Hepatocyte (in vitro differentiated cells): ENCODE data around the gene CALD1. TPM values are rescaled to one million over a fixed set of nuclear protein-coding genes. Genes with fewer than 3 reads are reported as not detected.

Experiments
- DNase-seq: peaks from one replicate; pipeline ENCODE4 v3.0.0-alpha.2; 2016; ENCODE audit warnings: low spot score
- H2AFZ ChIP-seq: fragments of 200-600 bp; sonication (generic); 2 replicates; pipeline ENCODE4 v1.6.0; 2016; ENCODE audit warnings: antibody characterized with exemption, mild to moderate bottlenecking
- H3K27ac ChIP-seq: fragments of 200-600 bp; sonication (generic); 2 replicates; pipeline ENCODE4 v1.5.1; 2016; ENCODE audit warnings: mild to moderate bottlenecking
- H3K27me3 ChIP-seq: fragments of 200-600 bp; sonication (generic); 2 replicates; pipeline ENCODE4 v1.6.1; 2016
- H3K36me3 ChIP-seq: fragments of 200-600 bp; sonication (generic); replicated peaks from 2 replicates; pipeline ENCODE4 v1.5.1; 2016; ENCODE audit warnings: low read depth; ENCODE audit not compliant: insufficient read depth
- H3K4me1 ChIP-seq: fragments of 200-600 bp; sonication (generic); 2 replicates; pipeline ENCODE4 v1.5.1; 2016; ENCODE audit warnings: mild to moderate bottlenecking, moderate library complexity; ENCODE audit not compliant: insufficient read depth
- H3K4me2 ChIP-seq: fragments of 200-600 bp; sonication (generic); 2 replicates; pipeline ENCODE4 v1.6.0; 2016
- H3K4me3 ChIP-seq: fragments of 200-600 bp; sonication (generic); 2 replicates; pipeline ENCODE4 v1.5.1; 2016; ENCODE audit warnings: mild to moderate bottlenecking
- H3K79me2 ChIP-seq: fragments of 200-600 bp; sonication (generic); 2 replicates; pipeline ENCODE4 v1.6.0; 2017; ENCODE audit warnings: mild to moderate bottlenecking
- H3K9me2 ChIP-seq: fragments of 200-600 bp; sonication (generic); replicated peaks from 2 replicates; pipeline ENCODE4 v1.6.0; 2017; ENCODE audit warnings: mild to moderate bottlenecking; ENCODE audit not compliant: insufficient read depth
- H3K9me3 ChIP-seq: fragments of 200-600 bp; sonication (generic); 2 replicates; pipeline ENCODE4 v1.5.1; 2016; ENCODE audit warnings: low read depth, mild to moderate bottlenecking
- H4K20me1 ChIP-seq: fragments of 200-600 bp; sonication (generic); 2 replicates; pipeline ENCODE4 v1.6.0; 2016; ENCODE audit warnings: mild to moderate bottlenecking; ENCODE audit not compliant: insufficient read depth, poor library complexity, severe bottlenecking
- EZH2 ChIP-seq: fragments of 200-600 bp; sonication (generic); IDR thresholded peaks from 2 replicates; pipeline ENCODE4 v1.6.1; 2016; ENCODE audit warnings: antibody characterized with exemption, mild to moderate bottlenecking, borderline replicate concordance
- EZH2phosphoT487 ChIP-seq: fragments of 200-600 bp; sonication (generic); IDR thresholded peaks from one replicate; pipeline ENCODE4 v1.6.1; 2018; ENCODE audit warnings: antibody characterized with exemption, mild to moderate bottlenecking, low read depth, moderate library complexity; ENCODE audit not compliant: unreplicated experiment, severe bottlenecking
- WGBS: methylation state at CpG from one replicate; pipeline ENCODE4 v1.1.6; 2016; ENCODE audit warnings: low lambda C conversion rate; ENCODE audit errors: missing lambda C conversion rate; 5-methylcytosine and 5-hydroxymethylcytosine counted together
- polyA plus RNA-seq: library from polyadenylated mRNA; unstranded; fragments of >200 nt; fragmentation: Nextera tagmentation; extraction: Ambion mirVana; gene quantifications from 2 replicates; pipeline ENCODE4 v1.2.1, GENCODE V29; 2016
- total RNA-seq: library from RNA; depleted of rRNA; stranded (reverse); fragments of >200 nt; gene quantifications from 2 replicates; pipeline ENCODE4 v1.2.3, GENCODE V29; 2014
- TF ChIP-seq, protein P1 (sequence below): fragments of 200-600 bp; sonication (generic); IDR thresholded peaks from 2 replicates; pipeline ENCODE4 v1.5.1; 2016; ENCODE audit warnings: antibody characterized with exemption, mild to moderate bottlenecking; ENCODE audit not compliant: poor library complexity

Gene CALD1
- total and polyA plus RNA-seq, 2 experiments from 2014 or later: 207 to 333 TPM

DNA sequence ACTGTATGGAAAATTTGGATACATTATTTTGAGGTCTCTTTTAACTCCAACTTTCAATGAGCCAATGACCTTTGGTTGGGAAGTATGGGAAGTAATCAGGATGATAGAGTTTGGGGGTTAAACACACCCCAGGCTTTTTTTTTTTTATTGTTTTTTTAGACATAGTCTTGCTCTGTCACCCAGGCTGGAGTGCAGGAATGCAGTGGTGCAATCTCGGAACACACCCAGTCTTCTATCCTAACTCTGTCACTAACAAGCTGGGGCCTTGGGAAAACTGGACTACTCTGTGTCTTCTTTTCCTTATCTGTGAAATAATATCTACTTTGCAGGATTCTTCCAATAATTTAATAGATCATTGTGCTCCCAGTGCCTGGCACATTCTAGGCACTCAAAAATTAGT is 169.3 kb downstream of the CALD1 start:
- Histone ChIP-seq H2AFZ (no peak overlapping the region), H3K79me2 (no peaks in the 10 kb centered on the region), H3K4me1 (peaks cover 8% of the 10 kb centered on the region), H3K36me3 (no peaks in the 10 kb centered on the region), H3K27ac (peak overlapping the region; percentile 54), H3K4me3 (no peak overlapping the region), H4K20me1 (no peaks in the 10 kb centered on the region), H3K4me2 (no peak overlapping the region), H3K9me3 (no peaks in the 10 kb centered on the region), H3K9me2 (no peaks in the 10 kb centered on the region), H3K27me3 (no peaks in the 10 kb centered on the region)
- 80% methylated on average over 1 of the region's 1 CpG for WGBS
- no peak for TF ChIP-seq EZH2
- TF ChIP-seq, protein P1, sequence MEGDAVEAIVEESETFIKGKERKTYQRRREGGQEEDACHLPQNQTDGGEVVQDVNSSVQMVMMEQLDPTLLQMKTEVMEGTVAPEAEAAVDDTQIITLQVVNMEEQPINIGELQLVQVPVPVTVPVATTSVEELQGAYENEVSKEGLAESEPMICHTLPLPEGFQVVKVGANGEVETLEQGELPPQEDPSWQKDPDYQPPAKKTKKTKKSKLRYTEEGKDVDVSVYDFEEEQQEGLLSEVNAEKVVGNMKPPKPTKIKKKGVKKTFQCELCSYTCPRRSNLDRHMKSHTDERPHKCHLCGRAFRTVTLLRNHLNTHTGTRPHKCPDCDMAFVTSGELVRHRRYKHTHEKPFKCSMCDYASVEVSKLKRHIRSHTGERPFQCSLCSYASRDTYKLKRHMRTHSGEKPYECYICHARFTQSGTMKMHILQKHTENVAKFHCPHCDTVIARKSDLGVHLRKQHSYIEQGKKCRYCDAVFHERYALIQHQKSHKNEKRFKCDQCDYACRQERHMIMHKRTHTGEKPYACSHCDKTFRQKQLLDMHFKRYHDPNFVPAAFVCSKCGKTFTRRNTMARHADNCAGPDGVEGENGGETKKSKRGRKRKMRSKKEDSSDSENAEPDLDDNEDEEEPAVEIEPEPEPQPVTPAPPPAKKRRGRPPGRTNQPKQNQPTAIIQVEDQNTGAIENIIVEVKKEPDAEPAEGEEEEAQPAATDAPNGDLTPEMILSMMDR: no peak
- TF ChIP-seq EZH2phosphoT487: no peak
- no peak for DNase-seq

DNA sequence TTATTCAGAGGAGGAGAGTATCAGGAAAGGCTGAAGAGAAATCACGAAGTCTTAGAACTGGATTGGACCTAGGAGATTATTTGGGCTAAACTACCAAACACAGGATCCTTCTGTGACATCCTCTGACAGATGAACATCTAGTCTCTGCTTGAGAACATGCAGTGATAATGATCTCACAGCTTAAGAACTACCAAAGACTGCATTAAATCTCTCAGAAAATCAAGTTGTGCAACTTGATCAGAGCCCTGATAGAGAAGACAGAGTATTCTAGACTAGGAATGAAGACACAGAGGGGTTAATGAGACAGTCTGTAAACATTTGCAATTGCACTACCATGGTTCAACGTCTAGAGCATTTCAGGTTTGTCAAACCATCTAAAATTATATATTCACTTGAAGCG is 169.7 kb downstream of the CALD1 start:
- Histone ChIP-seq H3K4me2 (no peak overlapping the region), H3K4me3 (no peak overlapping the region), H4K20me1 (no peaks in the 10 kb centered on the region), H2AFZ (no peak overlapping the region), H3K36me3 (no peaks in the 10 kb centered on the region), H3K79me2 (no peaks in the 10 kb centered on the region), H3K9me3 (no peaks in the 10 kb centered on the region), H3K9me2 (no peaks in the 10 kb centered on the region), H3K27ac (peak overlapping the region; percentile 54), H3K4me1 (peaks cover 8% of the 10 kb centered on the region), H3K27me3 (no peaks in the 10 kb centered on the region)
- WGBS: 71% methylated on average over 3 of the region's 3 CpGs
- no peak for DNase-seq
- TF ChIP-seq, protein P1: no peak
- no peak for TF ChIP-seq EZH2
- no peak for TF ChIP-seq EZH2phosphoT487

DNA sequence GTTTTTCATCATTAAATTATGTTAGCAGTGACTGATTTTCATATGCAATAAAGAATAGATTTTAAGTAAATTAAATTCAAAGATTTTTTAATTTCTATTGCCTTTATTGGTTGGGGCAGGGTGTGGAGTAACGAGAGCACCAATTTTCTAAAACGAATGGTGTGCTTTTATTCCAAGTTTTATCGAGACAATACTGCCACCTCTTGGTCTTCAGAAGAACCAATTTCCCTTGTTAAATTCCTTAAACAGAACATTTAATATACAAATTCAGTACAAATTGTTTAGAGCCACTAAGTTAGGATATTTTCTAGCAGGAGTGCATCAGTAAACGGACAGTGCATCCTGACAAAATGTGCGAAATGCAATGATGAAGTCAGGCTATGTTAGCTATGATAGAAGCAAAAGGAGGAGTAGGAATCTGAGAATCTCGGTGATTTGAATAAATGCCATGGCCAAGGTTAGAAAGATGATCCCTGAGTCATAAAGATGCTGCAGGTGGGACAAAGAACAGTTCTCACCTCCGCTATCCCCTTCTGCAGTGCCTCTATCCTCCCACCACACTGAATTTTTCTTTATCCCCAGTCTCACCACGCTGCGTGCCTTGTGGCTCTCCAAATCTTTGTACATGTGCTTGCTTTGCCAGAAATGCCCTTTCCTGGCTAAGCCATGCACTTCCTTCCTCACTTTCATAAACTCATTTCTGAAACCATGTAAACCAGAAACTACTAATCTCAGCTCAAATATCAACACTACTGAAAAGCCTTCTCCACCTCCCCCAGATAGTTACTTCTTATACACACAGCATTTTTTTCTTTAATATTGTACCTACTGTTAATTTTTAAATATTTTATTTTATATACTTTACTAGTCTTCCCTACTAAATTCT is 175.0 kb downstream of the CALD1 start:
- no peak overlapping the region for H3K27ac ChIP-seq
- no peaks in the 10 kb centered on the region for H3K4me1 ChIP-seq
- no peaks in the 10 kb centered on the region for H3K27me3 ChIP-seq
- H3K9me3 ChIP-seq: no peaks in the 10 kb centered on the region
- peak; percentile 39 for DNase-seq
- H3K4me3 ChIP-seq: no peak overlapping the region
- 72% methylated on average over 9 of the region's 9 CpGs for WGBS
- H3K4me2 ChIP-seq: no peak overlapping the region
- no peaks in the 10 kb centered on the region for H3K79me2 ChIP-seq
- H2AFZ ChIP-seq: no peak overlapping the region
- TF ChIP-seq, protein P1: peak; percentile 64
- TF ChIP-seq EZH2 (no peak), EZH2phosphoT487 (no peak)
- peaks cover under 1% of the 10 kb centered on the region for H3K36me3 ChIP-seq
- no peaks in the 10 kb centered on the region for H4K20me1 ChIP-seq
- H3K9me2 ChIP-seq: no peaks in the 10 kb centered on the region
